TTC549 (cell line): ENCODE results near the gene TUBA4A.
"Not testable (repeated sequence)": the region's sequence is repeated elsewhere in the genome, so short reads cannot be mapped to it uniquely, and the experiment has no call there.

Experiments
- FAIRE-seq: peaks from 2 replicates; lab custom pipeline; 2012; peaks lifted over from hg19 to GRCh38; lab: Jason Lieb, UNC

Gene TUBA4A

GRCh38 chr2:219210886-219211362 lies 42.8 kb downstream of the TUBA4A start:
- FAIRE-seq = no peak

GRCh38 chr2:219210196-219210885 lies 43.4 kb downstream of the TUBA4A start:
- FAIRE-seq = no peak

- no peak for FAIRE-seq
Measured at GRCh38 chr2:219209236-219210195, 44.2 kb downstream of the TUBA4A start.

GRCh38 chr2:219207884-219208740 lies 45.6 kb downstream of the TUBA4A start:
- no peak for FAIRE-seq

GRCh38 chr2:219207134-219207883 lies 46.4 kb downstream of the TUBA4A start:
- FAIRE-seq = no peak

GRCh38 chr2:219206328-219207133 lies 47.2 kb downstream of the TUBA4A start, which contains the start of gene ZFAND2B:
Gene ZFAND2B (plus strand): TSS chr2:219206782. CDS start chr2:219206988, 206 bp downstream.
- no peak for FAIRE-seq

- no peak for FAIRE-seq
Measured at GRCh38 chr2:219205981-219206327, 47.8 kb downstream of the TUBA4A start.

GRCh38 chr2:219205165-219205538 lies 48.6 kb downstream of the TUBA4A start:
- FAIRE-seq = no peak

- FAIRE-seq = no peak
Measured at GRCh38 chr2:219204425-219205164, 49.1 kb downstream of the TUBA4A start.

GRCh38 chr2:219201331-219201730 lies 52.4 kb downstream of the TUBA4A start:
- FAIRE-seq = not testable (repeated sequence)

GRCh38 chr2:219200502-219201326 lies 53.0 kb downstream of the TUBA4A start:
- not testable (repeated sequence) for FAIRE-seq
